Fibroblast of the aortic adventitia (primary cell): ENCODE measurements around the gene METTL13. TPM values are rescaled to one million over a fixed set of nuclear protein-coding genes. Genes with fewer than 3 reads are reported as not detected.
"Not testable (repeated sequence)": the region's sequence is repeated elsewhere in the genome, so short reads cannot be mapped to it uniquely, and the experiment has no call there.

Experiments used
- DNase-seq: peaks from one replicate; pipeline ENCODE4 v3.0.0-alpha.2; 2010; ENCODE audit warnings: low read depth
- H3K4me3 ChIP-seq: 2 replicates; pipeline ENCODE4 v1.5.1; 2011; ENCODE audit warnings: low read depth, mild to moderate bottlenecking, control low read depth, low read length, moderate library complexity
- CTCF ChIP-seq: IDR thresholded peaks from 2 replicates; pipeline ENCODE4 v1.5.1; 2011; ENCODE audit warnings: mild to moderate bottlenecking, low read length, control low read depth, inconsistent platforms; ENCODE audit not compliant: insufficient read depth
- total RNA-seq: library from RNA; depleted of rRNA; stranded (reverse); fragments of >200 nt; gene quantifications from 2 replicates; pipeline ENCODE4 v1.2.3, GENCODE V29; 2012; ENCODE audit warnings: low replicate concordance

METTL13 gene
- total RNA-seq, 1 donor: 15.8 TPM

GRCh38 chr1:171792656-171793369, 11.4 kb downstream of the METTL13 start:
- H3K4me3 ChIP-seq: no peak overlapping the region
- no peak for DNase-seq
- no peak for TF ChIP-seq CTCF

GRCh38 chr1:171793636-171794035, 12.2 kb downstream of the METTL13 start:
- peak; percentile 21 for DNase-seq
- no peak overlapping the region for H3K4me3 ChIP-seq

GRCh38 chr1:171794085-171794484, 12.6 kb downstream of the METTL13 start:
- no peak for TF ChIP-seq CTCF
- no peak overlapping the region for H3K4me3 ChIP-seq
- peak; percentile 31 for DNase-seq

More at GRCh38 chr1:171793636-171794035, 12.2 kb downstream of the METTL13 start:
- no peak for TF ChIP-seq CTCF

GRCh38 chr1:171796592-171796991, 15.1 kb downstream of the METTL13 start:
- no peak for TF ChIP-seq CTCF
- H3K4me3 ChIP-seq: no peak overlapping the region
- DNase-seq: no peak

- DNase-seq: no peak
- no peak overlapping the region for H3K4me3 ChIP-seq
- TF ChIP-seq CTCF: no peak
These were observed 16.9 kb downstream of the METTL13 start for GRCh38 chr1:171798311-171798710.

GRCh38 chr1:171798765-171799164, 17.3 kb downstream of the METTL13 start:
- H3K4me3 ChIP-seq: no peak overlapping the region
- DNase-seq: no peak
- no peak for TF ChIP-seq CTCF

- no peak for TF ChIP-seq CTCF
- H3K4me3 ChIP-seq: no peak overlapping the region
- DNase-seq: peak; percentile 53
These were observed 17.7 kb downstream of the METTL13 start for GRCh38 chr1:171799166-171799565.

- H3K4me3 ChIP-seq, DNase-seq: not testable (repeated sequence)
These were observed 18.2 kb downstream of the METTL13 start for GRCh38 chr1:171799698-171800097.
